Germinal center (tissue), 1 donor: ENCODE results near the gene CNOT8.

Experiments
- DNase-seq: peaks from one replicate; pipeline ENCODE4 v3.0.0; 2012; ENCODE audit warnings: mixed read lengths, low spot score

The CNOT8 gene

GRCh38 chr5:154923441-154924430 is 65.3 kb downstream of the CNOT8 start:
- no peak for DNase-seq
